GM12878 (cell line): Measurements from ENCODE around the gene RANGAP1. TPM values are rescaled to one million over a fixed set of nuclear protein-coding genes. Genes with fewer than 3 reads are reported as not detected.

ENCODE experiments used
- CBX3 ChIP-seq: fragments of 200-600 bp; sonication (generic); IDR thresholded peaks from 2 replicates; pipeline ENCODE4 v1.6.1; 2016; ENCODE audit warnings: low read depth, borderline replicate concordance
- CHD1 ChIP-seq: IDR thresholded peaks from 2 replicates; pipeline ENCODE4 v1.6.1; 2012; ENCODE audit warnings: low read depth, low read length, improper control_type of control experiment
- CHD2 ChIP-seq: IDR thresholded peaks from 2 replicates; pipeline ENCODE4 v1.6.1; 2011; ENCODE audit warnings: low read depth, low read length, improper control_type of control experiment, borderline replicate concordance
- GATAD2B ChIP-seq: fragments of 450-650 bp; conservative IDR thresholded peaks from 2 replicates; pipeline ENCODE4 v1.6.1; 2017; ENCODE audit warnings: low read depth, mild to moderate bottlenecking, moderate library complexity
- HDAC2 ChIP-seq: fragments of 200-600 bp; sonication (generic); IDR thresholded peaks from 2 replicates; pipeline ENCODE4 v1.6.1; 2017
- NR2F1 ChIP-seq: fragments of 450-650 bp; conservative IDR thresholded peaks from 2 replicates; pipeline ENCODE4 v1.6.1; 2017; ENCODE audit warnings: mild to moderate bottlenecking
- POLR2A ChIP-seq: IDR thresholded peaks from 2 replicates; pipeline ENCODE4 v1.6.1; 2011; ENCODE audit warnings: low read depth, mild to moderate bottlenecking, low read length
- RAD21 ChIP-seq: IDR thresholded peaks from 2 replicates; pipeline ENCODE4 v1.6.1; 2011; ENCODE audit warnings: mild to moderate bottlenecking, low read depth, low read length, moderate library complexity; ENCODE audit not compliant: insufficient read depth
- RBBP5 ChIP-seq: fragments of 200-600 bp; sonication (generic); conservative IDR thresholded peaks from 2 replicates; pipeline ENCODE4 v1.6.1; 2016
- RELA ChIP-seq: fragments of 450-650 bp; IDR thresholded peaks from 2 replicates; pipeline ENCODE4 v1.8.0; 2014; ENCODE audit warnings: borderline replicate concordance; ENCODE audit not compliant: partially characterized antibody
- RFX5 ChIP-seq: IDR thresholded peaks from 2 replicates; pipeline ENCODE4 v1.6.1; 2011; ENCODE audit warnings: low read depth, low read length, improper control_type of control experiment
- SREBF1 ChIP-seq: IDR thresholded peaks from 2 replicates; pipeline ENCODE4 v1.6.1; 2012; ENCODE audit warnings: mild to moderate bottlenecking, low read length
- SREBF2 ChIP-seq: IDR thresholded peaks from 2 replicates; pipeline ENCODE4 v1.6.1; 2012; ENCODE audit warnings: mild to moderate bottlenecking, low read length
- TAF1 ChIP-seq: IDR thresholded peaks from 2 replicates; pipeline ENCODE4 v1.6.1; 2011; ENCODE audit warnings: mild to moderate bottlenecking, low read depth, low read length, borderline replicate concordance
- ZNF207 ChIP-seq: fragments of 450-650 bp; IDR thresholded peaks from 2 replicates; pipeline ENCODE4 v1.6.1; 2014; ENCODE audit warnings: antibody characterized with exemption, mild to moderate bottlenecking, borderline replicate concordance
- ZNF274 ChIP-seq: IDR thresholded peaks from one replicate; pipeline ENCODE4 v1.8.0; 2011; ENCODE audit not compliant: insufficient read length, insufficient read depth
- polyA plus RNA-seq, 11 experiments: library from polyadenylated mRNA; depleted of rRNA in 4 of 11; unstranded in 6 of 11; stranded (reverse) in 5 of 11; fragments of >200 nt; fragmentation: Nextera tagmentation in 4 of 11; fragmentation: Illumina TruSeq in 1 of 11; extraction: Ambion mirVana in 4 of 11; extraction: Trizol in 1 of 11; gene quantifications; 1 replicate in 1 of 11; 2 replicates in 10 of 11; pipeline versions ENCODE4 v1.2.1 to v1.2.3, GENCODE V29; 2011 to 2016; ENCODE audit warnings: inconsistent platforms in 2 of 11, missing spikeins in 2 of 11, low read depth in 1 of 11
- total RNA-seq, 4 experiments: library from RNA; depleted of rRNA in 3 of 4; stranded (reverse); fragments of >200 nt in 3 of 4; fragmentation: Illumina TruSeq in 1 of 4; extraction: Trizol in 1 of 4; gene quantifications; 2 replicates each; pipeline versions ENCODE4 v1.2.1 to v1.2.3, GENCODE V29; 2013 to 2021
- TF ChIP-seq, protein P1 (sequence below): fragments of 450-650 bp; conservative IDR thresholded peaks from 2 replicates; pipeline ENCODE4 v1.6.1; 2017; ENCODE audit warnings: mild to moderate bottlenecking, moderate library complexity
- TF ChIP-seq, protein P2 (sequence below): fragments of 450-650 bp; IDR thresholded peaks from 2 replicates; pipeline ENCODE4 v1.6.1; 2014; ENCODE audit warnings: mild to moderate bottlenecking
- TF ChIP-seq, protein P3 (sequence below), 3 experiments: IDR thresholded peaks in 2 of 3; conservative IDR thresholded peaks in 1 of 3; 2 replicates each; pipeline ENCODE4 v1.5.1; 2011; ENCODE audit warnings: low read depth in 3 of 3, low read length in 3 of 3, mild to moderate bottlenecking in 3 of 3, control low read depth in 2 of 3, moderate library complexity in 2 of 3, inconsistent platforms in 1 of 3, mixed read lengths in 1 of 3; ENCODE audit not compliant: control insufficient read depth in 2 of 3, insufficient read depth in 1 of 3; ENCODE audit errors: extremely low read depth in 1 of 3

The RANGAP1 gene
- total and polyA plus RNA-seq, 10 of the 15 experiments (the other 5 are each of a cell fraction or from before 2014, with no cell fraction given): 2.5 to 109 (median 60.2) TPM

DNA sequence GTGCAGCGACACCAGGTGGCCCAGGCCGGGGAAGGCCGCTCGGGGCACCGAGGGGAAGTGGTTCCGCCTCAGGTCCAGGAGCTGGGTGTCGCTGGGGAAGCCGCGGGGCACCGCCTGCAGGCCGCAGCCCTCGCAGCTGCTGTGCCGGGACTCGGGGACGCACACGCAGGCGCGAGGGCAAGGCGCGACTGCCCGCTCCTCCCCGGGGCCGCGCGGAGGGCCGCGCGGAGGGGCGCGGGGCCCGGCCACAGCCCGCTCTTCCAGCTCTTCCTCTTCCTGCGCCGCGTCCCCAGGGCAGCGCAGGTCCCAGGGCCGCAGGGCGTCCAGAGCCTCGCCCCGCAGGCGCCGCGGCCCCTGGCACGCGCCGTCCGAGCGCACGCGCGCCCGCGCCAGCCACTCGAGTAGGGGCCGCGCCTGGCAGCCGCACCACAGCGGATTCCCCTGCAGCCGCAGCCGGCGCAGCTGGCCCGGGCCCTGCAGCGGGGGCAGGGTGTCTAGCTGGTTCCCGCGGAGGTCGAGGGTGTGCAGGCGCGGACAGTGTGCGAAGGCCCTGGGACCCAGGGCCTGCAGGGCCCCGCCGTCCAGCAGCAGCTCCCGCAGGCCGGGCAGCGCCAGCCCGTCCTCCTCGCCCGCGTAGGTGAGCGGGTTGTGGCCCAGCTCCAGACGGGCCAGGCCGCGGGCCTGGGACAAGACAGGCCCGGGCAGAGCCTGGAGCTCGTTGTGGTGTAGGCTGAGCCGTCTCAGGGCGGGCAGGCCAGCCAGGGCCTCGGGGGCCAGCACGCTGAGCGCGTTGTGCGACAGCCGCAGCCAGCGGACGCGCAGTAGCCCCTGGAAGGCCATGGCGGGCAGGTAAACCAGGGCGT, 48.0 kb downstream of the RANGAP1 start (continued):
- TF ChIP-seq, protein P1, sequence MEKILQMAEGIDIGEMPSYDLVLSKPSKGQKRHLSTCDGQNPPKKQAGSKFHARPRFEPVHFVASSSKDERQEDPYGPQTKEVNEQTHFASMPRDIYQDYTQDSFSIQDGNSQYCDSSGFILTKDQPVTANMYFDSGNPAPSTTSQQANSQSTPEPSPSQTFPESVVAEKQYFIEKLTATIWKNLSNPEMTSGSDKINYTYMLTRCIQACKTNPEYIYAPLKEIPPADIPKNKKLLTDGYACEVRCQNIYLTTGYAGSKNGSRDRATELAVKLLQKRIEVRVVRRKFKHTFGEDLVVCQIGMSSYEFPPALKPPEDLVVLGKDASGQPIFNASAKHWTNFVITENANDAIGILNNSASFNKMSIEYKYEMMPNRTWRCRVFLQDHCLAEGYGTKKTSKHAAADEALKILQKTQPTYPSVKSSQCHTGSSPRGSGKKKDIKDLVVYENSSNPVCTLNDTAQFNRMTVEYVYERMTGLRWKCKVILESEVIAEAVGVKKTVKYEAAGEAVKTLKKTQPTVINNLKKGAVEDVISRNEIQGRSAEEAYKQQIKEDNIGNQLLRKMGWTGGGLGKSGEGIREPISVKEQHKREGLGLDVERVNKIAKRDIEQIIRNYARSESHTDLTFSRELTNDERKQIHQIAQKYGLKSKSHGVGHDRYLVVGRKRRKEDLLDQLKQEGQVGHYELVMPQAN: 0 out of 2 replicates have a peak, but pooled peaks have one; percentile 51
- TF ChIP-seq SREBF2 (no peak), RAD21 (peak; percentile 71), GATAD2B (peak; percentile 74; the same call in 1 of the 2 replicates), CBX3 (no peak), RFX5 (peak; percentile 12; the same call in 1 of the 2 replicates), RBBP5 (no peak), NR2F1 (peak; percentile 50; the same call in 1 of the 2 replicates), CHD1 (no peak), POLR2A (peak; percentile 67; the same call in 1 of the 2 replicates), SREBF1 (no peak), ZNF207 (no peak), ZNF274 (no peak), TAF1 (no peak), HDAC2 (no peak), CHD2 (no peak), RELA (no peak)
- TF ChIP-seq, protein P2, sequence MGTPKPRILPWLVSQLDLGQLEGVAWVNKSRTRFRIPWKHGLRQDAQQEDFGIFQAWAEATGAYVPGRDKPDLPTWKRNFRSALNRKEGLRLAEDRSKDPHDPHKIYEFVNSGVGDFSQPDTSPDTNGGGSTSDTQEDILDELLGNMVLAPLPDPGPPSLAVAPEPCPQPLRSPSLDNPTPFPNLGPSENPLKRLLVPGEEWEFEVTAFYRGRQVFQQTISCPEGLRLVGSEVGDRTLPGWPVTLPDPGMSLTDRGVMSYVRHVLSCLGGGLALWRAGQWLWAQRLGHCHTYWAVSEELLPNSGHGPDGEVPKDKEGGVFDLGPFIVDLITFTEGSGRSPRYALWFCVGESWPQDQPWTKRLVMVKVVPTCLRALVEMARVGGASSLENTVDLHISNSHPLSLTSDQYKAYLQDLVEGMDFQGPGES: no peak
- TF ChIP-seq, protein P3, sequence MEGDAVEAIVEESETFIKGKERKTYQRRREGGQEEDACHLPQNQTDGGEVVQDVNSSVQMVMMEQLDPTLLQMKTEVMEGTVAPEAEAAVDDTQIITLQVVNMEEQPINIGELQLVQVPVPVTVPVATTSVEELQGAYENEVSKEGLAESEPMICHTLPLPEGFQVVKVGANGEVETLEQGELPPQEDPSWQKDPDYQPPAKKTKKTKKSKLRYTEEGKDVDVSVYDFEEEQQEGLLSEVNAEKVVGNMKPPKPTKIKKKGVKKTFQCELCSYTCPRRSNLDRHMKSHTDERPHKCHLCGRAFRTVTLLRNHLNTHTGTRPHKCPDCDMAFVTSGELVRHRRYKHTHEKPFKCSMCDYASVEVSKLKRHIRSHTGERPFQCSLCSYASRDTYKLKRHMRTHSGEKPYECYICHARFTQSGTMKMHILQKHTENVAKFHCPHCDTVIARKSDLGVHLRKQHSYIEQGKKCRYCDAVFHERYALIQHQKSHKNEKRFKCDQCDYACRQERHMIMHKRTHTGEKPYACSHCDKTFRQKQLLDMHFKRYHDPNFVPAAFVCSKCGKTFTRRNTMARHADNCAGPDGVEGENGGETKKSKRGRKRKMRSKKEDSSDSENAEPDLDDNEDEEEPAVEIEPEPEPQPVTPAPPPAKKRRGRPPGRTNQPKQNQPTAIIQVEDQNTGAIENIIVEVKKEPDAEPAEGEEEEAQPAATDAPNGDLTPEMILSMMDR (IDR thresholded peaks at IDR 0.05 in 2 of 3, conservative IDR thresholded peaks at IDR 0.05 in 1 of 3; ENCODE audit: control insufficient read depth in 2 of 3, extremely low read depth in 1 of 3, insufficient read depth in 1 of 3, low read depth in 3 of 3, low read length in 3 of 3): peak; percentile 76 to 89 (median 78)
